CD4-positive, alpha-beta T cell treated with Interleukin-15 for 1 hour (primary cell): ENCODE data around the gene CCDC30.
"Not testable (repeated sequence)": the region's sequence is repeated elsewhere in the genome, so short reads cannot be mapped to it uniquely, and the experiment has no call there.

Experiments used
- DNase-seq: peaks from one replicate; pipeline ENCODE4 v3.0.0-alpha.2; 2020

CCDC30 gene

GRCh38 chr1:42453386-42453785 is 9.7 kb upstream of the CCDC30 start:
- DNase-seq = no peak

GRCh38 chr1:42454403-42454802 is 8.7 kb upstream of the CCDC30 start:
- no peak for DNase-seq

- DNase-seq = peak; percentile 91
Measured at GRCh38 chr1:42456010-42456753, 6.9 kb upstream of the CCDC30 start, which contains the start of the genes PPCS and ZMYND12. PPCS (plus strand) TSS chr1:42456543; CDS start chr1:42456566, 23 bp downstream. ZMYND12 (minus strand) TSS chr1:42456022; CDS start chr1:42455997, 25 bp downstream.

GRCh38 chr1:42456754-42457089 is 6.4 kb upstream of the CCDC30 start:
- peak; percentile 62 for DNase-seq

GRCh38 chr1:42461196-42461595 is 1.9 kb upstream of the CCDC30 start:
- no peak for DNase-seq

GRCh38 chr1:42463921-42464320 is 835 bp downstream of the CCDC30 start:
- no peak for DNase-seq

- DNase-seq = no peak
Measured at GRCh38 chr1:42466030-42466429, 2.9 kb downstream of the CCDC30 start.

GRCh38 chr1:42469727-42470126 is 6.6 kb downstream of the CCDC30 start:
- no peak for DNase-seq

- DNase-seq = no peak
Measured at GRCh38 chr1:42476605-42477004, 13.5 kb downstream of the CCDC30 start.

GRCh38 chr1:42477354-42477753 is 14.3 kb downstream of the CCDC30 start:
- not testable (repeated sequence) for DNase-seq

GRCh38 chr1:42477775-42478174 is 14.7 kb downstream of the CCDC30 start:
- DNase-seq = no peak

GRCh38 chr1:42479621-42480020 is 16.5 kb downstream of the CCDC30 start:
- no peak for DNase-seq

GRCh38 chr1:42480921-42481320 is 17.8 kb downstream of the CCDC30 start:
- DNase-seq = no peak

- DNase-seq = no peak
Measured at GRCh38 chr1:42482635-42483153, 19.6 kb downstream of the CCDC30 start.

GRCh38 chr1:42484382-42484781 is 21.3 kb downstream of the CCDC30 start:
- no peak for DNase-seq

GRCh38 chr1:42490237-42490636 is 27.2 kb downstream of the CCDC30 start:
- DNase-seq = no peak

- DNase-seq = not testable (repeated sequence)
Measured at GRCh38 chr1:42502031-42502430, 38.9 kb downstream of the CCDC30 start.

- DNase-seq = no peak
Measured at GRCh38 chr1:42504535-42505128, 41.5 kb downstream of the CCDC30 start.

GRCh38 chr1:42506576-42506975 is 43.5 kb downstream of the CCDC30 start:
- no peak for DNase-seq

GRCh38 chr1:42511581-42512155 is 48.6 kb downstream of the CCDC30 start:
- not testable (repeated sequence) for DNase-seq

- no peak for DNase-seq
Measured at GRCh38 chr1:42518908-42519307, 55.8 kb downstream of the CCDC30 start.

- DNase-seq = no peak
Measured at GRCh38 chr1:42523171-42523570, 60.1 kb downstream of the CCDC30 start.

GRCh38 chr1:42524330-42524729 is 61.2 kb downstream of the CCDC30 start:
- no peak for DNase-seq

GRCh38 chr1:42529724-42530181 is 66.7 kb downstream of the CCDC30 start:
- DNase-seq = peak; percentile 22
